Loucy (cell line): Measurements from ENCODE around the gene GPR39.

Source experiments
- H2AFZ ChIP-seq: fragments of 200-600 bp; sonication (generic); 2 replicates; pipeline ENCODE4 v1.6.0; 2016; ENCODE audit warnings: antibody characterized with exemption, mild to moderate bottlenecking, low read length, moderate library complexity
- H3F3A ChIP-seq: fragments of 200-600 bp; 2 replicates; pipeline ENCODE4 v1.6.0; 2016; ENCODE audit warnings: antibody characterized with exemption, low read depth, mild to moderate bottlenecking
- H3K27me3 ChIP-seq: fragments of 200-600 bp; sonication (generic); 2 replicates; pipeline ENCODE4 v1.6.1; 2014; ENCODE audit warnings: low read length, mild to moderate bottlenecking; ENCODE audit not compliant: insufficient read depth, poor library complexity, severe bottlenecking
- H3K36me3 ChIP-seq: fragments of 200-600 bp; sonication (generic); 2 replicates; pipeline ENCODE4 v1.6.1; 2016; ENCODE audit warnings: low read length; ENCODE audit not compliant: insufficient read depth
- H3K4me1 ChIP-seq: fragments of 200-600 bp; sonication (generic); 2 replicates; pipeline ENCODE4 v1.5.1; 2014; ENCODE audit warnings: low read length, mild to moderate bottlenecking; ENCODE audit not compliant: insufficient read depth, poor library complexity, severe bottlenecking
- H3K4me2 ChIP-seq: fragments of 200-600 bp; sonication (generic); 2 replicates; pipeline ENCODE4 v1.6.0; 2014; ENCODE audit warnings: antibody characterized with exemption, low read length, low read depth, mild to moderate bottlenecking; ENCODE audit not compliant: poor library complexity, severe bottlenecking
- H3K4me3 ChIP-seq: fragments of 200-600 bp; sonication (generic); 2 replicates; pipeline ENCODE4 v1.5.1; 2014; ENCODE audit warnings: low read length, mild to moderate bottlenecking, mixed read lengths; ENCODE audit not compliant: poor library complexity, severe bottlenecking
- H3K79me2 ChIP-seq: fragments of 200-600 bp; sonication (generic); 2 replicates; pipeline ENCODE4 v1.6.1; 2014; ENCODE audit warnings: low read length; ENCODE audit not compliant: insufficient read depth
- H3K9ac ChIP-seq: fragments of 200-600 bp; sonication (generic); 2 replicates; pipeline ENCODE4 v1.6.0; 2014; ENCODE audit warnings: mild to moderate bottlenecking, low read depth, low read length, moderate library complexity; ENCODE audit not compliant: poor library complexity, severe bottlenecking
- H3K9me2 ChIP-seq: fragments of 200-600 bp; sonication (generic); replicated peaks from 2 replicates; pipeline ENCODE4 v1.6.1; 2016; ENCODE audit warnings: low read depth, low read length, mixed read lengths
- H3K9me3 ChIP-seq: fragments of 200-600 bp; sonication (generic); 2 replicates; pipeline ENCODE4 v1.6.1; 2014; ENCODE audit warnings: mild to moderate bottlenecking, antibody characterized with exemption, low read length, low read depth; ENCODE audit not compliant: insufficient read depth
- H4K20me1 ChIP-seq: fragments of 200-600 bp; sonication (generic); 2 replicates; pipeline ENCODE4 v1.6.0; 2014; ENCODE audit warnings: antibody characterized with exemption, low read length, mild to moderate bottlenecking; ENCODE audit not compliant: insufficient read depth, poor library complexity, severe bottlenecking
- CTCF ChIP-seq: fragments of 200-600 bp; sonication (generic); conservative IDR thresholded peaks from 2 replicates; pipeline ENCODE4 v1.5.1; 2014; ENCODE audit warnings: mild to moderate bottlenecking, antibody characterized with exemption, low read length
- EZH2phosphoT487 ChIP-seq: fragments of 200-600 bp; IDR thresholded peaks from 2 replicates; pipeline ENCODE4 v1.6.1; 2018; ENCODE audit warnings: antibody characterized with exemption, mild to moderate bottlenecking, moderate library complexity, borderline replicate concordance

The GPR39 gene

GRCh38 chr2:132605236-132606180 lies 188.9 kb downstream of the GPR39 start:
- H3K4me3 ChIP-seq = no peak overlapping the region
- H2AFZ ChIP-seq = no peak overlapping the region
- H3K27me3 ChIP-seq = no peaks in the 10 kb centered on the region
- H3K4me2 ChIP-seq = no peak overlapping the region
- H3K9me3 ChIP-seq = no peaks in the 10 kb centered on the region
- no peak for TF ChIP-seq CTCF
- no peak for TF ChIP-seq EZH2phosphoT487
- no peaks in the 10 kb centered on the region for H3K79me2 ChIP-seq
- no peak overlapping the region for H3K9ac ChIP-seq
- H3K9me2 ChIP-seq = no peaks in the 10 kb centered on the region
- no peaks in the 10 kb centered on the region for H4K20me1 ChIP-seq
- no peaks in the 10 kb centered on the region for H3K4me1 ChIP-seq
- no peaks in the 10 kb centered on the region for H3F3A ChIP-seq
- H3K36me3 ChIP-seq = no peaks in the 10 kb centered on the region

- Histone ChIP-seq H3K36me3 (no peaks in the 10 kb centered on the region), H3K9me2 (no peaks in the 10 kb centered on the region), H3K4me2 (no peak overlapping the region), H4K20me1 (no peaks in the 10 kb centered on the region), H3K4me3 (no peak overlapping the region), H3K27me3 (no peaks in the 10 kb centered on the region), H3K79me2 (no peaks in the 10 kb centered on the region), H3K4me1 (no peaks in the 10 kb centered on the region), H3K9me3 (no peaks in the 10 kb centered on the region), H3F3A (no peaks in the 10 kb centered on the region), H3K9ac (no peak overlapping the region), H2AFZ (no peak overlapping the region)
- no peak for TF ChIP-seq CTCF
- TF ChIP-seq EZH2phosphoT487 = no peak
Observed at GRCh38 chr2:132606649-132607048, 190.0 kb downstream of the GPR39 start.

- no peaks in the 10 kb centered on the region for H3K4me1 ChIP-seq
Observed at GRCh38 chr2:132607426-132608090, 191.0 kb downstream of the GPR39 start.

More at GRCh38 chr2:132607426-132608090, 191.0 kb downstream of the GPR39 start:
- H3F3A ChIP-seq = no peaks in the 10 kb centered on the region
- no peak overlapping the region for H2AFZ ChIP-seq
- H4K20me1 ChIP-seq = no peaks in the 10 kb centered on the region
- H3K9ac ChIP-seq = no peak overlapping the region
- H3K9me3 ChIP-seq = no peaks in the 10 kb centered on the region
- H3K4me2 ChIP-seq = no peak overlapping the region
- H3K4me3 ChIP-seq = no peak overlapping the region
- TF ChIP-seq EZH2phosphoT487 (no peak), CTCF (no peak)
- no peaks in the 10 kb centered on the region for H3K36me3 ChIP-seq
- no peaks in the 10 kb centered on the region for H3K9me2 ChIP-seq
- no peaks in the 10 kb centered on the region for H3K79me2 ChIP-seq
- H3K27me3 ChIP-seq = no peaks in the 10 kb centered on the region
